Peyer's patch (tissue), 4 donors: Measurements from ENCODE around the gene FADS6. TPM values are rescaled to one million over a fixed set of nuclear protein-coding genes. Genes with fewer than 3 reads are reported as not detected.

ENCODE experiments used
- DNase-seq, 3 donors: peaks; one replicate each; pipeline ENCODE4 v3.0.0-alpha.2; 2017 to 2019
- H3K27ac ChIP-seq, 4 donors: fragments of 200-600 bp; sonication (generic); one replicate each; pipeline ENCODE4 v1.5.1; 2016 to 2019
- H3K27me3 ChIP-seq, 2 donors: fragments of 200-600 bp; sonication (generic); one replicate each; pipeline ENCODE4 v1.5.1; 2019
- H3K36me3 ChIP-seq, 3 donors: fragments of 200-600 bp; sonication (generic); one replicate each; pipeline ENCODE4 v1.5.1; 2016 to 2019
- H3K4me1 ChIP-seq, 4 donors: fragments of 200-600 bp; sonication (generic); one replicate each; pipeline ENCODE4 v1.5.1; 2016 to 2019
- H3K4me3 ChIP-seq, 4 donors: fragments of 200-600 bp; sonication (generic); 1 replicate in 3 of 4; 2 replicates in 1 of 4; pipeline ENCODE4 v1.5.1; 2016 to 2019; ENCODE audit warnings: mild to moderate bottlenecking in 1 of 4
- H3K9me3 ChIP-seq, 4 donors: fragments of 200-600 bp; sonication (generic); one replicate each; pipeline ENCODE4 v1.5.1; 2016 to 2019; ENCODE audit warnings: mild to moderate bottlenecking in 1 of 4
- POLR2A ChIP-seq, 2 donors: fragments of 450-650 bp; IDR thresholded peaks; one replicate each; pipeline ENCODE4 v1.5.1; 2017; ENCODE audit warnings: antibody characterized with exemption in 2 of 2, mild to moderate bottlenecking in 2 of 2, moderate library complexity in 2 of 2
- total RNA-seq, 4 donors: library from RNA; depleted of rRNA; stranded (reverse); fragments of >200 nt; gene quantifications; one replicate each; pipeline ENCODE4 v1.1.0, GENCODE V29; 2016
- TF ChIP-seq, protein P1 (sequence below), 6 experiments: fragments of 450-650 bp in 4 of 6; fragments of 200-600 bp in 2 of 6; sonication (generic) in 1 of 6; IDR thresholded peaks; one replicate each; pipeline ENCODE4 v1.5.1; 2017 to 2019; ENCODE audit warnings: antibody characterized with exemption in 6 of 6, mild to moderate bottlenecking in 3 of 6, moderate library complexity in 1 of 6

The FADS6 gene
- total RNA-seq, 4 donors from 2014 or later = 79.9 to 161 (median 82.1) TPM; not detected in 1

DNA sequence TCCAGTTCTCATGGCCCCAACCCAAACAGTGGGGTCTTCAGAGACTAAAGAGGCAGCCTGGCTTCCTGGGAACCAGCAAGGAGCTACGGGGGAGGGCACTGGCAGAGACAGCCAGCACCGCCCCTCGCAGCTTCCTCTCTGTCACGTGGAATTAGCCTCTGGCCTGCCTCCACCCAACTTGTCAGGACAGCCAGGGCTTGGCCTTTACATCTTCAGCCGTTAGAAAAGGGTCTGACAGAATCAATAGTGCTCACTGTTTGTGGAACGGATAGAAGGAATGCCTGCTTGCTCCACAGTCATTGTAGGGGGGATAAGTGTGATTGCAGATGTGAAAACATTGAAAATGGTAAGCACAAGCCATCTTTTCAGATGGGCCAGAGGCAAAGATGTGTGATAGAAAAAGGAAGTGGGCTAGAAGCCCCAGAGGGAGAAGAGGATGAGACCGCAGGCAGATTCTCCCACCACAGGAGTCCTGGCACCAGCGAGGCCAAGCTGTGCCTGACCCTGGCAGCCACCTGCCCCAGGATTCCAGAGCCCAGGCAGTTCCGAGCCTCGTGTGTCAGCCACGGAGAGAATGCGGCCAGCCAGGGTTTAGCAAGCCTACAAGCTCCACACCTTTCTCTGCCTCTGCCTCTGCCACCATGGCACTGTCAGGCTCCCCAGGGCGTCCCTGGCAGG is 52.3 kb downstream of the FADS6 start:
- peaks cover 0 to 26% (median 16%) of the 10 kb centered on the region in 4 donors for H3K4me1 ChIP-seq
- H3K27ac ChIP-seq = peak overlapping the region in 2 of 4 donors; percentile 15 to 17
- no peak overlapping the region for H3K4me3 ChIP-seq
- TF ChIP-seq, protein P1, sequence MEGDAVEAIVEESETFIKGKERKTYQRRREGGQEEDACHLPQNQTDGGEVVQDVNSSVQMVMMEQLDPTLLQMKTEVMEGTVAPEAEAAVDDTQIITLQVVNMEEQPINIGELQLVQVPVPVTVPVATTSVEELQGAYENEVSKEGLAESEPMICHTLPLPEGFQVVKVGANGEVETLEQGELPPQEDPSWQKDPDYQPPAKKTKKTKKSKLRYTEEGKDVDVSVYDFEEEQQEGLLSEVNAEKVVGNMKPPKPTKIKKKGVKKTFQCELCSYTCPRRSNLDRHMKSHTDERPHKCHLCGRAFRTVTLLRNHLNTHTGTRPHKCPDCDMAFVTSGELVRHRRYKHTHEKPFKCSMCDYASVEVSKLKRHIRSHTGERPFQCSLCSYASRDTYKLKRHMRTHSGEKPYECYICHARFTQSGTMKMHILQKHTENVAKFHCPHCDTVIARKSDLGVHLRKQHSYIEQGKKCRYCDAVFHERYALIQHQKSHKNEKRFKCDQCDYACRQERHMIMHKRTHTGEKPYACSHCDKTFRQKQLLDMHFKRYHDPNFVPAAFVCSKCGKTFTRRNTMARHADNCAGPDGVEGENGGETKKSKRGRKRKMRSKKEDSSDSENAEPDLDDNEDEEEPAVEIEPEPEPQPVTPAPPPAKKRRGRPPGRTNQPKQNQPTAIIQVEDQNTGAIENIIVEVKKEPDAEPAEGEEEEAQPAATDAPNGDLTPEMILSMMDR (IDR thresholded peaks at IDR 0.05) = no peak
- no peak for TF ChIP-seq POLR2A (IDR thresholded peaks at IDR 0.05)
- peak in 2 of 3 donors; percentile 36 to 67 for DNase-seq
- H3K9me3 ChIP-seq = no peaks in the 10 kb centered on the region
- H3K36me3 ChIP-seq = no peaks in the 10 kb centered on the region
- peaks cover 0 to 4% of the 10 kb centered on the region in 2 donors for H3K27me3 ChIP-seq

DNA sequence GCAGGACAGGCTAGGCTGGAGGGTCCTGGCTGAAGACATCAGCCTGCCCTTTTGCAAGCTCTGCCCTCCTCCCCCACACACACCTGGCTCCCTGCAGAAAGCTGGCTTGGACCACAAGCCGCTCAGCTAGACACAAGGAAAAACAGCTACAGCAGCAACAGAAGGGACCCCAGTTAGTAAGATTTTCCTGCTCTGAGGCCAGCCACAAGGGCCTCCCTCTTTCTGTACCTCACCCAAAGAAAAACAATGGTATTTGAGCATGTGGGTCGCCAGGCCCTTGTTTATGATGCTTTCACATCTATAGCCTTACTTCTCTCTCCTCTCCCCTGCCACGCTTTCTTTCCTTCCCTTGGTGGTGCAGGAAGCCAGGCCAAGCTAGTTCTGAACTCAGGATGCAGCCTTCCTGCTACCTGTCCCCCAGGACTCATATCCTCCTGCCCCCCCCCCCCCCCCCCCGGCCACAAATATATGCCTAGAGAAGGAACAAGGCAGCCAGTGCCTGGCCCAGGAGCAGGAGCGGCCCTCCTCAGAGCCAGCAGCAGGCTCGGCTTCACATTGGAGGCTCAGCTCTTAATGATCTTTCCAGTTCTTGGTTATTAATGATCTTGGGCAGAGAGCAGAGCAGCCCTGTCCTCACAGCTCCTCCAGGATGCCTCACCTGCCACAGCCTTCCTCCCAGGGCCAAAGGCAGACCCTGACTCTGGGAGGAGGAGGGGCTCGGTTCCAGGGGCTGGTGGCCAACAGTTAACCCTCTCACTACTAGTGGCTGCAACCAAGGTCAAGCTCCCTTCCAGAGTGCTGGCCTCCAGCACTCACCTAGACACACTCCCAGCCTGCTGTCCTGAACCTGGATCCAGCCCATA is 53.2 kb downstream of the FADS6 start:
- Histone ChIP-seq H3K4me3 (no peak overlapping the region), H3K27ac (no peak overlapping the region), H3K9me3 (no peaks in the 10 kb centered on the region), H3K27me3 (peaks cover 0 to 4% of the 10 kb centered on the region in 2 donors), H3K4me1 (peaks cover 0 to 26% (median 16%) of the 10 kb centered on the region in 4 donors), H3K36me3 (no peaks in the 10 kb centered on the region)
- no peak for TF ChIP-seq POLR2A (IDR thresholded peaks at IDR 0.05)
- TF ChIP-seq, protein P1 (IDR thresholded peaks at IDR 0.05) = no peak
- DNase-seq = no peak

DNA sequence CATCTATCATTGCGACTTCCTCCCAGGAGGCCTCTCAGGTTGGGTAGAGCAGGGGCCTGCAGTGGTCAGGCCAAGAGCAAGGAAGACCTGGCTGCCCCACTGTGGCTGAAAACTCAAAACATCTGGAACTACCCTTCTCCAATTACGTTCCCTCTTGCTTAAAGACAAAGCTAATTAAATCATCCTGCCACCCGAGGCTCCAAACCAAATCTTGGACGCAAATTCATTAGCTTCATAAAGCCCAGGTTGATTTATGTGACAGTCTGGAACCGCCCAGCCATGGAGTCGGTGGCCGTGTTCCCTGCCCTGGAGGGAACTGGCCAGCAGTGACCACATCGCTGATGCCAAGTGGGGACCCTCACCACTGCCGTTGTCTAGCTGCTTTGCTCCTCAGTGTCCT is 55.2 kb downstream of the FADS6 start:
- peaks cover 0 to 1% of the 10 kb centered on the region in 2 donors for H3K27me3 ChIP-seq

DNA sequence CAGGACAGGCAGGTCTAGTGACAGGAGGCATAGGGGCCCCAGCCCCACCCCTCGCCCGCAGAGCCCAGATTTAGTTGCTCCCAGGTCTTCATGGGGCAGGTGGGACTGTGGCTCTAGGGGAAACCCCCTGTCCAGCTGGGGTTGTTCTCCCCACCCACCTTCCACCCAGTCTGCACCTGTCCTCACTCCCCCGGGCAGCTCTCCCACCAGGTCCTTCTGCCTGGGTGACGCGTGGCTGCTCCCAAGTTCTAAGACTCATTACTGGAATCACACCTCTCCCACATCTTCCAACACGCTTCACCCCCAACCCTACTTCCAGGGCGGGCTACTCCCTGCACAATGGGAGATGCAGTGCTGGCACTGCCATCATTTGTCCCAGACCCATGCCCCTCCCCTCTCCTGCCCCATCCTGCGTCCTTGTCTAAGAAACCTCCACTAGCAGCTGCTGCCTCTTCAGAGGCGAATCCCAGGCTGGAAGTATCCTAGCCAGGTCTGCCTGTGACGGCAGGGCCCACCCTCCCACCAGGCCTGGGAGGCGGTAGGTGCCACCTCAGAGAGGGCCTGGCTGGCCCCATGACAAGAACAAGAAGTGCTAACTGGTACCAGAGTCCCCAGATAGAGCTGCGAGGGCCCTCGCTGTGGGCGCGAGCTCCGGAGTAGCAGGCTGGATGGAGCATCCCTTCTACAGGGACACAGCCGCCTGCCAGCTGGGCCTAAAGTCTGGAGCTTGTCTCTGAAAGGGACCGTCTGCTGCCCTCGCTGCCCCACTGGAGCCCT is 56.6 kb downstream of the FADS6 start:
- H3K4me1 ChIP-seq = peaks cover 0 to 12% (median 6%) of the 10 kb centered on the region in 4 donors
- DNase-seq = no peak
- no peaks in the 10 kb centered on the region for H3K27me3 ChIP-seq
- H3K27ac ChIP-seq = no peak overlapping the region
- no peaks in the 10 kb centered on the region for H3K9me3 ChIP-seq
- H3K4me3 ChIP-seq = no peak overlapping the region
- TF ChIP-seq, protein P1 (IDR thresholded peaks at IDR 0.05) = no peak
- TF ChIP-seq POLR2A (IDR thresholded peaks at IDR 0.05) = no peak
- H3K36me3 ChIP-seq = no peaks in the 10 kb centered on the region

More for the DNA sequence above, 55.2 kb downstream of the FADS6 start:
- Histone ChIP-seq H3K4me3 (no peak overlapping the region), H3K27ac (no peak overlapping the region), H3K4me1 (peaks cover 0 to 24% (median 15%) of the 10 kb centered on the region in 4 donors), H3K9me3 (no peaks in the 10 kb centered on the region), H3K36me3 (no peaks in the 10 kb centered on the region)
- TF ChIP-seq, protein P1 (IDR thresholded peaks at IDR 0.05) = no peak
- no peak for TF ChIP-seq POLR2A (IDR thresholded peaks at IDR 0.05)
- DNase-seq = no peak

DNA sequence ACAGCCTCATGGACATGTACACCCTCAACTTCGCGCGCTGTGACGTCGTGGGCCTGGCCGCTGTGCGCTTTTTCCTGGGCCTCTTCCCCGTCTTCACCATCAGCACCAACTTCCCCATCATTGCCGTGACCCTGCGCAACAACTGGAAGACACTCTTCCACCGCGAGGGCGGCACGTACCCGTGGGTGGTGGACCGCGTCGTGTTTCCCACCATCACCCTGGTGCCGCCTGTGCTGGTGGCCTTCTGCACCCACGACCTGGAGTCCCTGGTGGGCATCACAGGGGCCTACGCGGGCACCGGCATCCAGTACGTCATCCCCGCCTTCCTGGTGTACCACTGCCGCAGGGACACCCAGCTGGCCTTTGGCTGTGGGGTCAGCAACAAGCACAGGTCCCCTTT is 57.2 kb downstream of the FADS6 start:
- H3K27ac ChIP-seq = no peak overlapping the region
- H3K36me3 ChIP-seq = no peaks in the 10 kb centered on the region
- H3K27me3 ChIP-seq = no peaks in the 10 kb centered on the region
- TF ChIP-seq POLR2A (IDR thresholded peaks at IDR 0.05) = no peak
- TF ChIP-seq, protein P1 (IDR thresholded peaks at IDR 0.05) = no peak
- peaks cover 0 to 9% (median 3%) of the 10 kb centered on the region in 4 donors for H3K4me1 ChIP-seq
- no peaks in the 10 kb centered on the region for H3K9me3 ChIP-seq
- H3K4me3 ChIP-seq = no peak overlapping the region
- no peak for DNase-seq
